ENCODE measurements around the gene BAHD1. TPM values are rescaled to one million over a fixed set of nuclear protein-coding genes. Genes with fewer than 3 reads are reported as not detected.

Gene BAHD1
- total and polyA plus RNA-seq, 2 donors (not counting 1 experiment from before 2014, with no cell fraction given), result 15.0 to 34.7 TPM

- peaks cover 0 to 10% of the 10 kb centered on the region in 2 experiments for H3K36me3 ChIP-seq (replicated peaks in 1 of 2; ENCODE audit: control extremely low read depth in 1 of 2, control insufficient read depth in 1 of 2, extremely low read depth in 1 of 2, insufficient read depth in 2 of 2, low read length in 1 of 2)
- Mint-ChIP-seq H3K4me3 (peak overlapping the region; percentile 94), H3K4me1 (peaks cover 15% of the 10 kb centered on the region), H3K27me3 (no peaks in the 10 kb centered on the region), H3K27ac (peak overlapping the region; percentile 95), H3K9me3 (ENCODE audit: insufficient read depth) (no peaks in the 10 kb centered on the region)
- H3K4me3 ChIP-seq (ENCODE audit: control extremely low read depth in 1 of 5, extremely low read depth in 1 of 5, insufficient read depth in 1 of 5, low read depth in 2 of 5, low read length in 4 of 5), result peak overlapping the region; percentile 53 to 84 (median 79)
- ChIA-PET CTCF (no interaction called here), POLR2A (no interaction called here)
- intact Hi-C loops (cut with micrococcal nuclease), result loop anchor here (1.0 to 2.0 kb wide), 3 partner anchors 31 to 66 kb away; partner anchors contain the start of genes BAHD1 and IVD
- DNase-seq (peak; percentile 61), ATAC-seq (ENCODE audit: low read depth) (peak; percentile 51)
- H3K4me2 ChIP-seq (replicated peaks; ENCODE audit: low read depth, low read length, poor library complexity, severe bottlenecking), result peak overlapping the region; percentile 99
- no peaks in the 10 kb centered on the region for H3K27me3 ChIP-seq (replicated peaks in 1 of 4; ENCODE audit: control extremely low read depth in 1 of 4, control insufficient read depth in 3 of 4, insufficient read depth in 4 of 4, low read length in 3 of 4)
- peaks cover 6 to 18% of the 10 kb centered on the region in 2 donors for H3K4me1 ChIP-seq (ENCODE audit: control insufficient read depth in 2 of 2, insufficient read depth in 2 of 2, low read length in 2 of 2)
- WGBS (ENCODE audit: insufficient coverage), result under 1% methylated on average over 50 of the region's 60 CpGs
- H3K79me2 ChIP-seq (ENCODE audit: control insufficient read depth, insufficient read depth, low read length), result peaks cover 3% of the 10 kb centered on the region
- no peak for TF ChIP-seq CTCF (IDR thresholded peaks at IDR 0.05)
- no peak for TF ChIP-seq EZH2 (IDR thresholded peaks at IDR 0.05; ENCODE audit: borderline replicate concordance, insufficient read depth, low read depth, low read length, poor library complexity, severe bottlenecking)
- H3K27ac ChIP-seq (ENCODE audit: low read length in 2 of 2), result peak overlapping the region; percentile 51 to 76
- H2AFZ ChIP-seq (ENCODE audit: insufficient read depth, low read depth, low read length, poor library complexity, severe bottlenecking), result peak overlapping the region; percentile 90
- no peaks in the 10 kb centered on the region for H4K20me1 ChIP-seq (ENCODE audit: control insufficient read depth, insufficient read depth, low read length, poor library complexity, severe bottlenecking)
- no peaks in the 10 kb centered on the region for H3K9me3 ChIP-seq (ENCODE audit: control extremely low read depth in 1 of 3, control insufficient read depth in 2 of 3, insufficient read depth in 1 of 3, low read length in 2 of 3)
- H3K9ac ChIP-seq (ENCODE audit: low read length), result peak overlapping the region; percentile 94
These were observed 30.5 kb downstream of the BAHD1 start for GRCh38 chr15:40471105-40471807.

- Mint-ChIP-seq H3K4me1 (peaks cover 15% of the 10 kb centered on the region), H3K27ac (peak overlapping the region; percentile 95), H3K9me3 (ENCODE audit: insufficient read depth) (no peaks in the 10 kb centered on the region), H3K4me3 (peak overlapping the region; percentile 94), H3K27me3 (no peaks in the 10 kb centered on the region)
- Histone ChIP-seq H3K27ac (ENCODE audit: low read length in 2 of 2) (peak overlapping the region in 1 of 2 donors; percentile 76), H3K4me1 (ENCODE audit: control insufficient read depth in 2 of 2, insufficient read depth in 2 of 2, low read length in 2 of 2) (peaks cover 6 to 18% of the 10 kb centered on the region in 2 donors), H4K20me1 (ENCODE audit: control insufficient read depth, insufficient read depth, low read length, poor library complexity, severe bottlenecking) (no peaks in the 10 kb centered on the region), H3K79me2 (ENCODE audit: control insufficient read depth, insufficient read depth, low read length) (peaks cover 3% of the 10 kb centered on the region), H3K9me3 (ENCODE audit: control extremely low read depth in 1 of 3, control insufficient read depth in 2 of 3, insufficient read depth in 1 of 3, low read length in 2 of 3) (no peaks in the 10 kb centered on the region), H3K9ac (ENCODE audit: low read length) (peak overlapping the region; percentile 94), H3K4me2 (replicated peaks; ENCODE audit: low read depth, low read length, poor library complexity, severe bottlenecking) (peak overlapping the region; percentile 99), H3K27me3 (replicated peaks in 1 of 4; ENCODE audit: control extremely low read depth in 1 of 4, control insufficient read depth in 3 of 4, insufficient read depth in 4 of 4, low read length in 3 of 4) (no peaks in the 10 kb centered on the region), H3K36me3 (replicated peaks in 1 of 2; ENCODE audit: control extremely low read depth in 1 of 2, control insufficient read depth in 1 of 2, extremely low read depth in 1 of 2, insufficient read depth in 2 of 2, low read length in 1 of 2) (peaks cover 0 to 4% of the 10 kb centered on the region in 2 experiments), H2AFZ (ENCODE audit: insufficient read depth, low read depth, low read length, poor library complexity, severe bottlenecking) (peak overlapping the region; percentile 90), H3K4me3 (ENCODE audit: control extremely low read depth in 1 of 5, extremely low read depth in 1 of 5, insufficient read depth in 1 of 5, low read depth in 2 of 5, low read length in 4 of 5) (peak overlapping the region; percentile 53 to 84 (median 79))
- CTCF ChIA-PET, result no interaction called here
- POLR2A ChIA-PET, result no interaction called here
- DNase-seq (no peak), ATAC-seq (ENCODE audit: low read depth) (peak; percentile 5)
- TF ChIP-seq CTCF (IDR thresholded peaks at IDR 0.05), result no peak
- no peak for TF ChIP-seq EZH2 (IDR thresholded peaks at IDR 0.05; ENCODE audit: borderline replicate concordance, insufficient read depth, low read depth, low read length, poor library complexity, severe bottlenecking)
- intact Hi-C loops (cut with micrococcal nuclease), result loop anchor here (1.0 to 2.0 kb wide), 3 partner anchors 31 to 67 kb away; partner anchors contain the start of genes BAHD1 and IVD
- WGBS (ENCODE audit: insufficient coverage), result 2% methylated on average over 16 of the region's 16 CpGs
These were observed 31.0 kb downstream of the BAHD1 start for GRCh38 chr15:40471808-40472150.

Measured in B cell (primary cell).